ENCODE results near the gene FGF2. TPM values are rescaled to one million over a fixed set of nuclear protein-coding genes. Genes with fewer than 3 reads are reported as not detected.
"Not testable (repeated sequence)": the region's sequence is repeated elsewhere in the genome, so short reads cannot be mapped to it uniquely, and the experiment has no call there.

FGF2 gene
- total and polyA plus RNA-seq, 12 donors = 0.85 to 5.3 (median 2.6) TPM

- H3K4me1 ChIP-seq (replicated peaks in 1 of 2) = no peaks in the 10 kb centered on the region
- H3K27me3 ChIP-seq = no peaks in the 10 kb centered on the region
- H3K4me3 ChIP-seq = no peak overlapping the region
- intact Hi-C loops (cut with DNase I) = no loop called here
- DNase-seq = no peak
- TF ChIP-seq POLR2A (IDR thresholded peaks at IDR 0.05) = no peak
- no peak for TF ChIP-seq CTCF (IDR thresholded peaks at IDR 0.05)
- no peaks in the 10 kb centered on the region for H3K36me3 ChIP-seq (replicated peaks in 1 of 2)
- H3K27ac ChIP-seq = no peak overlapping the region
- 53 to 78% (median 68%) methylated on average over 3 of the region's 3 CpGs for WGBS, 4 donors
- no peaks in the 10 kb centered on the region for H3K9me3 ChIP-seq (replicated peaks in 1 of 3)
Measured at GRCh38 chr4:122806981-122807679, 19.5 kb upstream of the FGF2 start.

GRCh38 chr4:122810669-122811068 lies 16.0 kb upstream of the FGF2 start:
- H3K36me3 ChIP-seq (replicated peaks in 1 of 2) = no peaks in the 10 kb centered on the region
- H3K4me1 ChIP-seq (replicated peaks in 1 of 2) = no peaks in the 10 kb centered on the region
- intact Hi-C loops (cut with DNase I) = no loop called here
- H3K27me3 ChIP-seq = no peaks in the 10 kb centered on the region
- 81 to 96% (median 89%) methylated on average over 1 of the region's 1 CpG for WGBS, 4 donors
- no peak for TF ChIP-seq CTCF (IDR thresholded peaks at IDR 0.05)
- TF ChIP-seq POLR2A (IDR thresholded peaks at IDR 0.05) = no peak
- no peak for DNase-seq
- H3K9me3 ChIP-seq (replicated peaks in 1 of 3) = no peaks in the 10 kb centered on the region
- no peak overlapping the region for H3K27ac ChIP-seq
- no peak overlapping the region for H3K4me3 ChIP-seq

GRCh38 chr4:122811781-122812180 lies 14.8 kb upstream of the FGF2 start:
- H3K4me3 ChIP-seq; H3K9me3 ChIP-seq (replicated peaks in 1 of 3); H3K27me3 ChIP-seq; intact Hi-C loops (cut with DNase I); H3K4me1 ChIP-seq (replicated peaks in 1 of 2); H3K36me3 ChIP-seq (replicated peaks in 1 of 2); DNase-seq; H3K27ac ChIP-seq: not testable (repeated sequence)
- WGBS, 4 donors = 94 to 98% (median 97%) methylated on average over 6 to 23 of the region's 32 CpGs; no CpG with 5 or more reads in 1 of the 4 donors

- DNase-seq; H3K9me3 ChIP-seq (replicated peaks in 1 of 3); H3K4me3 ChIP-seq; H3K27me3 ChIP-seq; H3K27ac ChIP-seq; H3K4me1 ChIP-seq (replicated peaks in 1 of 2); intact Hi-C loops (cut with DNase I); H3K36me3 ChIP-seq (replicated peaks in 1 of 2): not testable (repeated sequence)
- WGBS, 4 donors = 71 to 80% (median 76%) methylated on average over 3 of the region's 3 CpGs
Measured at GRCh38 chr4:122812823-122813222, 13.8 kb upstream of the FGF2 start.

GRCh38 chr4:122814426-122814825 lies 12.2 kb upstream of the FGF2 start:
- Histone ChIP-seq H3K36me3 (replicated peaks in 1 of 2) (no peaks in the 10 kb centered on the region), H3K4me3 (no peak overlapping the region), H3K4me1 (replicated peaks in 1 of 2) (no peaks in the 10 kb centered on the region), H3K27me3 (no peaks in the 10 kb centered on the region), H3K27ac (no peak overlapping the region), H3K9me3 (replicated peaks in 1 of 3) (no peaks in the 10 kb centered on the region)
- TF ChIP-seq POLR2A (IDR thresholded peaks at IDR 0.05) = no peak
- no peak for TF ChIP-seq CTCF (IDR thresholded peaks at IDR 0.05)
- DNase-seq = no peak
- intact Hi-C loops (cut with DNase I) = no loop called here
- WGBS, 4 donors = 82 to 91% (median 85%) methylated on average over 2 of the region's 2 CpGs
